Activated CD4-positive, alpha-beta T cell treated with anti-CD3 and anti-CD28 coated beads, Interleukin-10, Interleukin-2, amounts not matched to agents 100 ng/mL and 50 ng/mL, durations not matched to agents 16 hours and 8 hours (primary cell): Measurements from ENCODE around the gene SYCN.
"Not testable (repeated sequence)": the region's sequence is repeated elsewhere in the genome, so short reads cannot be mapped to it uniquely, and the experiment has no call there.

ENCODE experiments used
- DNase-seq: peaks from one replicate; pipeline ENCODE4 v3.0.0-alpha.2; 2020

SYCN gene

GRCh38 chr19:39203372-39204341 lies at the start of gene SYCN:
Gene SYCN (minus strand): TSS chr19:39204263. CDS start chr19:39204254, 9 bp downstream.
- no peak for DNase-seq

- DNase-seq: no peak
These were observed 49.5 kb upstream of the SYCN start for GRCh38 chr19:39253374-39254149.

GRCh38 chr19:39252458-39252857 lies 48.4 kb upstream of the SYCN start:
- DNase-seq: no peak

- DNase-seq: no peak
These were observed 47.8 kb upstream of the SYCN start for GRCh38 chr19:39251846-39252245.

- DNase-seq: no peak
These were observed 47.0 kb upstream of the SYCN start for GRCh38 chr19:39251081-39251480.

GRCh38 chr19:39248806-39249205 lies 44.7 kb upstream of the SYCN start, which contains the start of gene IFNL4:
Gene IFNL4 (minus strand): TSS chr19:39248856.
- DNase-seq: no peak

GRCh38 chr19:39247701-39248664 lies 43.9 kb upstream of the SYCN start:
- DNase-seq: no peak

GRCh38 chr19:39246951-39247669 lies 43.0 kb upstream of the SYCN start:
- peak; percentile 32 for DNase-seq

- DNase-seq: not testable (repeated sequence)
These were observed 41.1 kb upstream of the SYCN start for GRCh38 chr19:39245166-39245565.

- not testable (repeated sequence) for DNase-seq
These were observed 40.5 kb upstream of the SYCN start, which contains the start of gene IFNL3 for GRCh38 chr19:39244410-39245100. Gene IFNL3 (minus strand): TSS chr19:39245006. CDS start chr19:39244967, 39 bp downstream.

GRCh38 chr19:39243741-39244140 lies 39.7 kb upstream of the SYCN start:
- DNase-seq: not testable (repeated sequence)

- DNase-seq: no peak
These were observed 36.4 kb upstream of the SYCN start for GRCh38 chr19:39240421-39240820.

GRCh38 chr19:39238944-39239343 lies 34.9 kb upstream of the SYCN start:
- no peak for DNase-seq

GRCh38 chr19:39238209-39238608 lies 34.1 kb upstream of the SYCN start:
- no peak for DNase-seq

GRCh38 chr19:39237200-39238184 lies 33.4 kb upstream of the SYCN start:
- DNase-seq: peak; percentile 59

- DNase-seq: no peak
These were observed 32.5 kb upstream of the SYCN start for GRCh38 chr19:39236527-39236926.

- no peak for DNase-seq
These were observed 28.6 kb upstream of the SYCN start for GRCh38 chr19:39232708-39233107.

GRCh38 chr19:39230096-39230764 lies 26.2 kb upstream of the SYCN start:
- no peak for DNase-seq

GRCh38 chr19:39224910-39225309 lies 20.8 kb upstream of the SYCN start:
- no peak for DNase-seq
